Activated T-cell treated with anti-CD3 and anti-CD28 coated beads, Interleukin-2, amount 50 U/mL, for 24 hours (primary cell): Measurements from ENCODE around the gene EHD3.
A peak's percentile ranks its signal among the peaks of the same experiment; 100 is the strongest.

Experiments used
- DNase-seq: peaks from one replicate; pipeline ENCODE4 v3.0.0-alpha.2; 2020
- H3K27ac Mint-ChIP-seq: 2 replicates; pipeline ENCODE4 v1.8.0; 2020; ENCODE audit warnings: mild to moderate bottlenecking, mixed read lengths
- H3K27me3 Mint-ChIP-seq: 2 replicates; pipeline ENCODE4 v1.8.0; 2020; ENCODE audit warnings: mixed read lengths
- H3K36me3 Mint-ChIP-seq: 2 replicates; pipeline ENCODE4 v1.8.0; 2020; ENCODE audit warnings: low read depth, mixed read lengths
- H3K4me1 Mint-ChIP-seq: 2 replicates; pipeline ENCODE4 v1.8.0; 2020; ENCODE audit warnings: low read depth, mixed read lengths
- H3K4me3 Mint-ChIP-seq: 2 replicates; pipeline ENCODE4 v1.8.0; 2020; ENCODE audit warnings: mild to moderate bottlenecking, moderate library complexity, mixed read lengths
- H3K9me3 Mint-ChIP-seq: 2 replicates; pipeline ENCODE4 v1.8.0; 2020; ENCODE audit warnings: mixed read lengths

Gene EHD3

DNA sequence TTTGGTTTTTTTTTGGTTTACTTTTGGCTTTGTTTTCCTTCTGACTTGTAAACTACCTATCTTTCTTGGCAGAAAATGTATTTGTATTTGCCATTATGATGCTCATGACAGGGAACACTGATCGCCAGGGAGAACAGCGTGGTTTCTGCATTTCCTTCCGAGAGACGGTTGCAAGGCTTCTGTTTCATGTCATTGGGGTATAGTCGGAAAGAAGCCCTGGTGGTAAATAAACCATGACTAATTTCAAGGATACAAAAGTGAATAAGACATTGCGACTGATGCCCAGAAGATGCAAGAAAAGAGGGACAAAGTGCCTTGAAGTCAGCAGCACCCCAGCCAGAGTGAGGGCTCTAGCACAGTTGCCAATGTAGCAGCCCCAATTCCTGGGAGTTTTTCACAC lies 12.4 kb upstream of the EHD3 start:
- Mint-ChIP-seq H3K9me3 (no peaks in the 10 kb centered on the region), H3K27me3 (peaks cover 23% of the 10 kb centered on the region), H3K36me3 (no peaks in the 10 kb centered on the region), H3K4me3 (no peak overlapping the region), H3K4me1 (peaks cover 9% of the 10 kb centered on the region), H3K27ac (no peak overlapping the region)
- DNase-seq = no peak

DNA sequence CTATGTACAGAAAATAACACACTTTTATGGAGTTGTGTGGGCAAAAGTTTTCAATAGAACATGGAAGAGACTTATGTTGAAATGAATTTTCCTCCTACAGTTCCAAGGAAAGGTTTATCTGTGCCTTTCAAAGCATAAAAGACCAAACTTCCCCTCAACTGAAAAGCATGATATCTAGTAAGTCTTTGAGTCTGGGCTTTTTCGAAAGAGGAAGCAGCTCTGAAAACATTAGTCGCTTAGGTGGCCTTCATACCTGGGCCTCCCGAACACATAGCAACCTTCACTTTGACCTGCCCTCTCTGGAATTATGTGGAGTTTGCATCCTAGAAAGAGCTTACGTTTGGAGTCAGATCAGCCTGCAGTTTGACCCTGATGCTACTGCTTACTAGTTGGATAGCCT lies 11.9 kb upstream of the EHD3 start:
- DNase-seq = no peak
- peaks cover 23% of the 10 kb centered on the region for H3K27me3 Mint-ChIP-seq
- H3K36me3 Mint-ChIP-seq = no peaks in the 10 kb centered on the region
- H3K4me1 Mint-ChIP-seq = peaks cover 9% of the 10 kb centered on the region
- no peak overlapping the region for H3K4me3 Mint-ChIP-seq
- H3K9me3 Mint-ChIP-seq = no peaks in the 10 kb centered on the region
- no peak overlapping the region for H3K27ac Mint-ChIP-seq

DNA sequence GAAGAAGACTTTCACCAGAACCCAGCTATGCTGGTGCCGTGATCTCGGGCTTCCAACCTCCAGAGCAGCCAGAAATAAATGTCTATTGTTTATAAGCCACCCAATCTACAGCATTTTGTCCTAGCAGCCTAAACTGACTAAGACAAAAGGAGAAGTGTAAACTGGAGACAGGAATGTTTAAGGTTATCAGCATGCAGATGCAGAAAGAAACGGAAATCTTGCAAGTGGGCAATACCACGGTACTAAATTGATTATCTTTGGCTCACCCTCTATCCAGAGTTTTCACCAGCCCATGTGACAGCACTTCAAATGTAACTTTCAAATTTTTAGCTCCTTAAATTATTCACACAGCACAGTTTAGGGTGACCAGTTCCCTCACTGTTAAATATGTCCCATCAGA lies 10.9 kb upstream of the EHD3 start:
- H3K4me1 Mint-ChIP-seq = peaks cover 2% of the 10 kb centered on the region
- DNase-seq = no peak
- H3K9me3 Mint-ChIP-seq = no peaks in the 10 kb centered on the region
- H3K27ac Mint-ChIP-seq = no peak overlapping the region
- no peaks in the 10 kb centered on the region for H3K36me3 Mint-ChIP-seq
- peaks cover 27% of the 10 kb centered on the region for H3K27me3 Mint-ChIP-seq
- H3K4me3 Mint-ChIP-seq = no peak overlapping the region

DNA sequence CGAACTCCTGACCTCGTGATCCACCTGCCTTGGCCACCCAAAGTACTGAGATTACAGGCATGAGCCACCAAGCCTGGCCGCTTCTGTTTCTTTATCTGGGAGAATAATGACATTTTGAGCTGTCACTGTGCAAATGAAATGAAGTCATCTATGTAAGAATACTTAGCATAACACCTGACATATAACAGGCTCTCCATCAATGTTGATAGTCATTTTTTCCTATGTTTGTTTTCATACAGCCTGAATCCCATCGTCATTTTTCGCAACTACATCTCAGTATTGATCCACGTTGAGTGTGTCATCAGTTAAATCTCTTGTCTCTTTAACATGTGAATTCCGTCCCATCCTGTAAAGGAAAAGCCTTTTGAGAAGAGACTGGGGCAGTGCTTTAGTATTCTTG lies 10.2 kb upstream of the EHD3 start:
- H3K4me1 Mint-ChIP-seq = peaks cover 2% of the 10 kb centered on the region
- no peak overlapping the region for H3K4me3 Mint-ChIP-seq
- H3K9me3 Mint-ChIP-seq = no peaks in the 10 kb centered on the region
- DNase-seq = no peak
- H3K27me3 Mint-ChIP-seq = peaks cover 28% of the 10 kb centered on the region
- H3K36me3 Mint-ChIP-seq = no peaks in the 10 kb centered on the region
- H3K27ac Mint-ChIP-seq = no peak overlapping the region

DNA sequence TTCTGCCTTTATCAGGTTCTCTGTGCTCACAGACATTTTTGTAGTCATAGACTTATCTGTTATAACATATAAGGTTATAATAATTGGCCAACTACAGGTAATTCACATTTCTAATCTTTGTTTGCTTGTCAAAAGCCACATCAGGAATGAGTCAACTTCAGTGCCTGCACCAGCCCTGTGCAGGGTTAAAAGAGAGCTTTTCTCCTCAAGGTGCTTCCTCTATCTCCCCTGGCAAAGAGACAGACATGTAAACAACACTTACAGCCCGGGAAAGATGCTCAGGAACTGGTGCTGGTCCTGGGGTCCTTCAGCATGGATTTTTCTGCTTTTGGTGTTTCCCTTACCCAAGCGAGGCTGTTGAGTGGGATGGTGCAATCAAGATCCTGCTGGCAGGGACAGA lies 7.7 kb upstream of the EHD3 start:
- Mint-ChIP-seq H3K27me3 (peaks cover 27% of the 10 kb centered on the region), H3K9me3 (no peaks in the 10 kb centered on the region), H3K4me3 (no peak overlapping the region), H3K4me1 (peaks cover 2% of the 10 kb centered on the region), H3K27ac (no peak overlapping the region), H3K36me3 (no peaks in the 10 kb centered on the region)
- no peak for DNase-seq

DNA sequence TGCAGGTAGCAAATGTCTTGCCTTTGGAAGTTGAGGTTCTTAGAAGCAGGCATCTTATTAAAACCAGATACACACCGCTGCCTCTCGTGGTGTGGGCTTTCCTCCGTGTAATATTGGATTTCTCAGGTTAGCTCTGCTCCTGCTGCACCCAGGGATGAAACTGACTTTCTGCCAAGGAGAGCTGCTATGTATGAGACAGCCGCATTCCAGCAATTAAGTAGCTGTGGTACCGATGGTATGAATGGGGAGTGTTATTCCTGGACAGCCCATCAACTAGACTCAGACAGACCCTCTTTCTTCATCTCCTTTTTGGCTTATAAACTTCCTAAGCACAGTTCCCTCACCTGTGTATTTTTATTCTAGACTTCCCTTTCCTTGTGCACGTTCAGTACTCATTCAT lies 6.8 kb upstream of the EHD3 start:
- H3K4me3 Mint-ChIP-seq = no peak overlapping the region
- no peaks in the 10 kb centered on the region for H3K9me3 Mint-ChIP-seq
- H3K27ac Mint-ChIP-seq = no peak overlapping the region
- H3K27me3 Mint-ChIP-seq = peaks cover 27% of the 10 kb centered on the region
- no peaks in the 10 kb centered on the region for H3K4me1 Mint-ChIP-seq
- DNase-seq = no peak
- H3K36me3 Mint-ChIP-seq = no peaks in the 10 kb centered on the region

DNA sequence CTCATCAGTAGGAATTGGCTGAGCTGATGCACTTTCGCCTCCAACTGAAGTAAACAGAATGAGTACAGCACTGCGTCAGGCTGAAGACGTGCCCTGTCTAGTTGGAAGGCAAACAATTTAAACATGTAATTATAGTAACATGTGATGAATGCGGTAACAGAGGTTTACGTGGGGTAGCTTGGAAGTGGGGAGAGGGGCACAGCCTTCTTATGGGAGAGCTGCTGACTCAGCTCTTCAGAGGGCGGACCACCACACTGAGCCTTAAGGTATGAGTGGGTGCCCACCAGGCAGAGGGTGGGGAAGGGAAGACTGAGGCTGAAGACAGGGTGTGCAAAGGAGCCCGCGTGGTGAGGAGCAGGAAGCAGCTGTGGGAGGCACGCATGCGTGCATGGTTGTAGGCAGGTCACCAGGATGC lies 6.2 kb upstream of the EHD3 start:
- Mint-ChIP-seq H3K27me3 (peaks cover 25% of the 10 kb centered on the region), H3K4me3 (no peak overlapping the region)

DNA sequence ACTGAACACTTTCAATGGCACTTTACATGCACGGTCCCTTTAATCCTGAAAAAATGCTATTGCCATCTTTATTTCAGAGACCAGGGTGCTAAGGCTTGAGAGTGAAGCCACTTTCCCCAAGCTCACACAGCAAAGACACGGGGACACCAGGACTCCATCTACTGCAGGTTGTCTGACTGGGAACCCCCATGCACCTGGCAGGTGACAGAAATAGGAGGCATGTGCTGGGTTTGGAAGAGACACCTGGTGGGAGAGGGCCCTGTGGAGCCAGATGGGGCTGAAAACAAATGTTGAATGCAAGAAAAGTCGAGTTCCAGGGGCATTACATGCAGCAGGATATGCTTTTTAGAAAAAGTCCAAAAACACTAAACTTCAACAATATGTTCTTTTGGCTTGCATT lies 5.2 kb upstream of the EHD3 start:
- peaks cover 18% of the 10 kb centered on the region for H3K27me3 Mint-ChIP-seq
- no peak overlapping the region for H3K27ac Mint-ChIP-seq
- no peaks in the 10 kb centered on the region for H3K36me3 Mint-ChIP-seq
- H3K9me3 Mint-ChIP-seq = no peaks in the 10 kb centered on the region
- H3K4me1 Mint-ChIP-seq = peaks cover 8% of the 10 kb centered on the region
- DNase-seq = no peak
- H3K4me3 Mint-ChIP-seq = no peak overlapping the region

More for the DNA sequence above, 6.2 kb upstream of the EHD3 start:
- Mint-ChIP-seq H3K9me3 (no peaks in the 10 kb centered on the region), H3K36me3 (no peaks in the 10 kb centered on the region), H3K27ac (no peak overlapping the region), H3K4me1 (no peaks in the 10 kb centered on the region)
- no peak for DNase-seq

DNA sequence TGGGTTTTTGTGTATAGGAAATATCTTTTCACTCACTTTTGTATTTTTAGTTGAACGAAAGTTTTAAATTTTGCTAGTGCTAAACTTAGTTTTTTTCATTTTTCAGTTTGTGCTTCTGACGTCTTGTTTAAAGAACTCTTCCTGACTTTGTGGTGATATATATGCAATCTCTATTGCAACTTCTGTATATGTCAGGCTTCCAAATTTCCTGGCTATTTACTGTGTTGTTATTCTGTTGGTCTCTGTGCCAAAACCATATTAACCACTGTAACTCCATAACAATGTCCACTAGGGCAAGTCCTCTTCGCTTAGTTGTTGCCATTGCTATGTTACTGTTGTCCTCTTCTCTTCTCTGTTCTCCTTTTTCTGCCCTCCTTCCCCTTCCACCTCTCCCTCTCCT lies 3.2 kb upstream of the EHD3 start:
- H3K27me3 Mint-ChIP-seq = peaks cover 13% of the 10 kb centered on the region
- no peaks in the 10 kb centered on the region for H3K36me3 Mint-ChIP-seq
- peaks cover 20% of the 10 kb centered on the region for H3K4me1 Mint-ChIP-seq
- no peaks in the 10 kb centered on the region for H3K9me3 Mint-ChIP-seq
- no peak for DNase-seq
- no peak overlapping the region for H3K27ac Mint-ChIP-seq
- H3K4me3 Mint-ChIP-seq = no peak overlapping the region

DNA sequence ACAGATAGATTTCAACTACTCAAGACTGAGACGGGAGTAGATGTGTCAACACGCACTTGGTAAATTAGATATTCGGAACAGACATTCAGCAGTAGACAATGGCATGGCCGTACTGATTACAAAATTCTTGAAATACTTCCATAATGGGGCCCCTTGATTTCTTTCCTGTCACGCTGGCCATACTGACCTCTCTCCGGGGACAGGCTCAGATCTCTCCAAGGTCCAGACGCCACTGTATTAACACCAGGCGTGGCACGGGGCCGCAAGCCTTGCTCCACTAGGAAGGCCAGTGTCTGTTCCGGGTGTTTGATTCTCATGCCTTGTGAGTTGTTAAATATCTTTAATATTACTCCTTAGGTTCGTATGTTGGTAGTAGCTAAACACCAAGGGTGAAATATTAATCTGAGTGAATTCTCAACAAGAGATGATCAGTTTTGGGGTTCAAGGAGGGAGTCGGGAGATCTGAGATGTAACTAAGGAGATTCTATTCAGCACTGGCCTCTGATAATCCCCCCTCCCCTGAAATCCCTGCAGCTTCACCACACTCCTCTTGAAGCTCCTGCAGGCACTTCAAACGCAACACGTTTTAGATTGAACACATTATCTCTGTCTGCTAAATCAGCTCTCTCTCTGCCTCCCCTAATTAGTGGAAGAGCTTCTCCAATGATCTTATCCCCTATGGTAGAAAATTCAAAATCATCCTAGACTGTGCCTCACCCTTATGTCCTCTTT lies 2.2 kb upstream of the EHD3 start:
- no peak overlapping the region for H3K4me3 Mint-ChIP-seq
- DNase-seq = no peak
- peaks cover 23% of the 10 kb centered on the region for H3K4me1 Mint-ChIP-seq
- H3K36me3 Mint-ChIP-seq = no peaks in the 10 kb centered on the region
- H3K27me3 Mint-ChIP-seq = peaks cover 13% of the 10 kb centered on the region
- H3K27ac Mint-ChIP-seq = no peak overlapping the region
- no peaks in the 10 kb centered on the region for H3K9me3 Mint-ChIP-seq

DNA sequence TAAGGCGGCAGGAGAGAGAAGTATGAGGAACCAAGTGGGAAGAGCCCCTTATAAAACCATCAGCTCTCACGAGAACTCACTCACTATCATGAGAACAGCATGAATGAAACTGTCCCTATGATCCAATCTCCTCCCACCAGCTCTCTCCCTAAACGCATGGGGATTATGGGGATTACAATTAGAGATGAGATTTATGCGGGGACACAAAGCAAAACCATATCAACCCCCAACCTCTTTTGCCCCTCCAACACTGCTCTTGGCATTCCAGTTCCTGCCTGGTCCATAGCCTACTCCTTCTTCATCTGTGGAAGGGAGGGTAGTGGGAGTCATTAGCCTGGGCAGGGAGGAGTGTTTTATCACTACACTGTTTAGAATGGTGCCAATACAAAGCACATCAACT lies 1.4 kb upstream of the EHD3 start:
- no peak overlapping the region for H3K4me3 Mint-ChIP-seq
- no peak for DNase-seq
- no peaks in the 10 kb centered on the region for H3K36me3 Mint-ChIP-seq
- peaks cover 12% of the 10 kb centered on the region for H3K27me3 Mint-ChIP-seq
- H3K27ac Mint-ChIP-seq = no peak overlapping the region
- H3K9me3 Mint-ChIP-seq = no peaks in the 10 kb centered on the region
- peaks cover 23% of the 10 kb centered on the region for H3K4me1 Mint-ChIP-seq

DNA sequence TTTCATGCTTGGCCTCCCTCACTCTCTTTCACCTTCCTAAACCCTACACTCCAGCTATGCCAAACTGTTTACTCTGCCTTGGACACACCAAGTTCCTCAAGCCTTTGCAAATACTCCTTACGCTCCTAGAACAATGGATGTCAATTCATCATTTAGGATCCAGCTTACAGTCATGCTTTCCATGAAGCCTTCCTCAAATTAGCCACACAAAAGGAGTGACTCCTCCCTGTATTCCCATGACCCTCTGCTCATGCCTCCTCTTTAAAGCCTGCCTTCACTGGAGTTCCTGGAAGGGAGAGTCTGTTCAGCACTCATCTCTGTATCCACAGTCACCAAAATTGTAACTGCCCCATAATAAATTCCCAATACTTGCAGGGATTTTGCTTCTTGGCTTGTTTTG lies 721 bp upstream of the EHD3 start:
- Mint-ChIP-seq H3K4me1 (peaks cover 23% of the 10 kb centered on the region), H3K4me3 (peak overlapping the region; percentile 78), H3K27ac (peak overlapping the region; percentile 73), H3K27me3 (peaks cover 9% of the 10 kb centered on the region), H3K9me3 (no peaks in the 10 kb centered on the region), H3K36me3 (no peaks in the 10 kb centered on the region)
- DNase-seq = no peak

DNA sequence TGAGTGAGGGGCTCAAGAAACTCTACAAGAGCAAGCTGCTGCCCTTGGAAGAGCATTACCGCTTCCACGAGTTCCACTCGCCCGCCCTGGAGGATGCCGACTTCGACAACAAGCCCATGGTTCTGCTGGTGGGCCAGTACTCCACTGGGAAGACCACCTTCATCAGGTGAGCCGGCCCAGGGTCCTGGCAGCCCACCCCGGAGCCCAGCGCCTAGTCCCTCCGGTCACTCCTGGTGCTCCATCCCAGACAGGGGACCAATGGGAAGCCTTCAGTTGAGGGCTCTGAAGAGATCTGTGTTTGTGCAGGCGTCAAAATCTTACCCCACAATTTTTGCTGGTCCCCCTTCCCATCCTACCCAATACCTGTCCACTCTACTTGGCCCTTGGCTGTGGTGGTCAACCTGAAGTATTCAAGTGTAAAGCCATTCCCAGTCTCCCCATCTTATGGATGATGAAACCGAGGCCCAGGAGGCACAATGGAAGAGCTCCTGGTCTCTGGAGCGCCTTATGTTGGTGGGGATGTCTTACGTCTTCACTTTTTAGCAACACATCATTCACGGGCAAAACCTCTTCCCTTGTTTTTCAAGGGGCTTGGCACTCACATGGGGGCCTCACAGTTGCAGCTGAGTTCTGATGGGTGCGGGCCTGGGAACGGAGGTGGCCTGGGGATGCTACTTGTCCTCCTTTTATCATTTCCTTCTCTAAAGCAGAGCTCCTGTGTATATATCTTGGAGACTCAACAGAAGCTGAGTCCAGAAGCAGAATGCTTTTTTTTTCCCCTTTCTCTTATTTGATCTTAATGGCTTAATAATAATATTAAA lies 941 bp downstream of the EHD3 start:
- H3K4me3 Mint-ChIP-seq = peak overlapping the region; percentile 56
- H3K36me3 Mint-ChIP-seq = no peaks in the 10 kb centered on the region
- peaks cover 23% of the 10 kb centered on the region for H3K4me1 Mint-ChIP-seq
- H3K27ac Mint-ChIP-seq = peak overlapping the region; percentile 44
- no peaks in the 10 kb centered on the region for H3K9me3 Mint-ChIP-seq
- H3K27me3 Mint-ChIP-seq = peaks cover 5% of the 10 kb centered on the region
- DNase-seq = no peak

DNA sequence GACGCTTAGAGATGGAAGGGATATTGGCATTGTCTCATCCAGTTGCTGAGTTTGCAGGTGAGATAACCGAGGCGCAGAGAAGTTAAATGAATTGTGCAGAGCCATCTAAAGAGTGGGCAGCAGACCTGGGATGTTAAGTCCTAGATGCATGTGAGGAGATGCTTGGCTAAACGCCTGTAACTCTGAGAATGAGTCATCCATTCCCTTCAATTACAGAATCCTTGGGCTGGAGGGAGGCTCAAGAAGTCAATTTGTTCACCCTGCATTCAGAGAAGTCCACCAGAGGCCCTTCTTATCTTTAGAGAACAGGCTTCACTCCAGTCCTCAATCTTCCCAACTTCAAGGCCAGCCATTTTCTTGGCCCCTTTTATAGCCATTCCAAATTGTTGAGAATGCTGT lies 1.6 kb downstream of the EHD3 start:
- H3K27ac Mint-ChIP-seq = no peak overlapping the region
- no peaks in the 10 kb centered on the region for H3K36me3 Mint-ChIP-seq
- H3K4me1 Mint-ChIP-seq = peaks cover 23% of the 10 kb centered on the region
- H3K4me3 Mint-ChIP-seq = peak overlapping the region; percentile 56
- no peak for DNase-seq
- no peaks in the 10 kb centered on the region for H3K9me3 Mint-ChIP-seq
- H3K27me3 Mint-ChIP-seq = no peaks in the 10 kb centered on the region

DNA sequence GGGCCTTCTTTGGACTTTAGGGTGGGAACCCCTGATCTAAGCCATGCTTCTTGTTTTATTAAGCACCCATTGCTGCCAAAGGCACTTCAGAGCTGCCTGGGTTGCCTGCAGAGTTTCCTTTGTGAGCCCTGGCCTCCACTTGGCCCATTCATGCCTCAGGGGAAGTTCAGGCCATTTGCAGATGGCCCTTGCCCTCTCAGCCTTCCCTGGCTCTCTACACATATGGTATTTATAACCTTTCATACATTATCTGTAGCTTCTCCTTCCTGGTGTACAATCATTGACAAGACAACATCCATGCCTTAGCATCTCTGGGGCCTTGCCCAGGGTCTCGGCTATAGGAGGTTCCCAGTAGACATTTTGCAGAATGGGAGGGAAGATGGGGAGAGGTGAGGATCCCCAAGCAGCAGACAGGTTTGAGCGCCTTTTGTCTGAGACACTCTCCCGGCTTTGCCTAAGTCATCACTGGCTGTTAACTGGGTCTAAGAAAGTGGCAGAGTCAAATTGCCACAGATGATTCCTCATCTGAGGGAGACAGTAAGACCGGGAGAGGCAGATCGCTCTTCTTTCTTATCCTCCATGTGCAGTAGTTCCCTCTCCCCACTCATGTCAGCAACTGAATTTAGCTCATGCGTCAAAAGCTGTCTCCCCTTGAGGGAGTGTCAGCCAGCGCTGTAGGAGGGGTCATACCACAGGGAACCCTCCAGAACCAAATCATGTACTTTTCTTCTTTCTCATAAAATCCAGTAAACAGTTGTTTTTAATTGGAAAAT lies 2.7 kb downstream of the EHD3 start:
- H3K36me3 Mint-ChIP-seq = no peaks in the 10 kb centered on the region
- no peak overlapping the region for H3K27ac Mint-ChIP-seq
- DNase-seq = no peak
- no peaks in the 10 kb centered on the region for H3K9me3 Mint-ChIP-seq
- H3K4me3 Mint-ChIP-seq = no peak overlapping the region
- peaks cover 24% of the 10 kb centered on the region for H3K4me1 Mint-ChIP-seq
- H3K27me3 Mint-ChIP-seq = no peaks in the 10 kb centered on the region
